ENCODE measurements around the gene TRHDE. TPM values are rescaled to one million over a fixed set of nuclear protein-coding genes. Genes with fewer than 3 reads are reported as not detected.

The TRHDE gene
- polyA plus RNA-seq, 1 experiment = 17.1 TPM

GRCh38 chr12:72368719-72369422 lies 96.7 kb downstream of the TRHDE start:
- H3K27me3 ChIP-seq (ENCODE audit: control insufficient read depth, insufficient read depth, low read length) = no peaks in the 10 kb centered on the region
- H3K36me3 ChIP-seq (ENCODE audit: control insufficient read depth, insufficient read depth, low read length) = 0 out of 2 replicates have a peak, but pooled peaks cover 1% of the 10 kb centered on the region
- no peak for DNase-seq (ENCODE audit: low read depth)
- CTCF ChIA-PET = no interaction called here
- POLR2A ChIA-PET = no interaction called here
- H3K4me3 ChIP-seq (ENCODE audit: low read depth, low read length) = no peak overlapping the region
- no peak for TF ChIP-seq CTCF (IDR thresholded peaks at IDR 0.05; ENCODE audit: insufficient read depth, low read depth, low read length)

- ChIA-PET CTCF (no interaction called here), POLR2A (interaction anchor here (0.6 kb wide), 1 partner anchor 11 kb away, joined by 12 read pairs; no protein-coding TSS in a partner anchor)
- TF ChIP-seq CTCF (IDR thresholded peaks at IDR 0.05; ENCODE audit: insufficient read depth, low read depth, low read length) = no peak
- DNase-seq (ENCODE audit: low read depth) = no peak
- Histone ChIP-seq H3K36me3 (ENCODE audit: control insufficient read depth, insufficient read depth, low read length) (0 out of 2 replicates have a peak, but pooled peaks cover 1% of the 10 kb centered on the region), H3K27me3 (ENCODE audit: control insufficient read depth, insufficient read depth, low read length) (no peaks in the 10 kb centered on the region), H3K4me3 (ENCODE audit: low read depth, low read length) (no peak overlapping the region)
Measured at GRCh38 chr12:72369423-72369959, 97.3 kb downstream of the TRHDE start.

- no peak for TF ChIP-seq CTCF (IDR thresholded peaks at IDR 0.05; ENCODE audit: insufficient read depth, low read depth, low read length)
- H3K4me3 ChIP-seq (ENCODE audit: low read depth, low read length) = no peak overlapping the region
- DNase-seq (ENCODE audit: low read depth) = no peak
- no peaks in the 10 kb centered on the region for H3K27me3 ChIP-seq (ENCODE audit: control insufficient read depth, insufficient read depth, low read length)
- ChIA-PET POLR2A (interaction anchor here (0.6 kb wide), 1 partner anchor 11 kb away, joined by 12 read pairs; no protein-coding TSS in a partner anchor), CTCF (interaction anchor here (1.0 kb wide), 1 partner anchor 10 kb away, joined by 3 read pairs; no protein-coding TSS in a partner anchor)
- H3K36me3 ChIP-seq (ENCODE audit: control insufficient read depth, insufficient read depth, low read length) = peaks cover 10% of the 10 kb centered on the region
Measured at GRCh38 chr12:72380441-72380840, 108.3 kb downstream of the TRHDE start.

- POLR2A ChIA-PET = interaction anchor here (0.6 kb wide), 1 partner anchor 602 kb away, joined by 3 read pairs; no protein-coding TSS in a partner anchor
- CTCF ChIA-PET = interaction anchor here (0.5 to 0.6 kb wide), 2 partner anchors 18 to 64 kb away, joined by 3 read pairs; no protein-coding TSS in a partner anchor
Measured at GRCh38 chr12:72388322-72388721, 116.2 kb downstream of the TRHDE start.

More at GRCh38 chr12:72388322-72388721, 116.2 kb downstream of the TRHDE start:
- H3K4me3 ChIP-seq (ENCODE audit: low read depth, low read length) = no peak overlapping the region
- TF ChIP-seq CTCF (IDR thresholded peaks at IDR 0.05; ENCODE audit: insufficient read depth, low read depth, low read length) = no peak
- no peaks in the 10 kb centered on the region for H3K27me3 ChIP-seq (ENCODE audit: control insufficient read depth, insufficient read depth, low read length)
- DNase-seq (ENCODE audit: low read depth) = no peak
- H3K36me3 ChIP-seq (ENCODE audit: control insufficient read depth, insufficient read depth, low read length) = no peaks in the 10 kb centered on the region

Data from BJ (cell line).